ENCODE data around the gene TCN2. TPM values are rescaled to one million over a fixed set of nuclear protein-coding genes. Genes with fewer than 3 reads are reported as not detected.

The TCN2 gene
- total RNA-seq, 1 donor from 2014 or later: 4.1 TPM

DNA sequence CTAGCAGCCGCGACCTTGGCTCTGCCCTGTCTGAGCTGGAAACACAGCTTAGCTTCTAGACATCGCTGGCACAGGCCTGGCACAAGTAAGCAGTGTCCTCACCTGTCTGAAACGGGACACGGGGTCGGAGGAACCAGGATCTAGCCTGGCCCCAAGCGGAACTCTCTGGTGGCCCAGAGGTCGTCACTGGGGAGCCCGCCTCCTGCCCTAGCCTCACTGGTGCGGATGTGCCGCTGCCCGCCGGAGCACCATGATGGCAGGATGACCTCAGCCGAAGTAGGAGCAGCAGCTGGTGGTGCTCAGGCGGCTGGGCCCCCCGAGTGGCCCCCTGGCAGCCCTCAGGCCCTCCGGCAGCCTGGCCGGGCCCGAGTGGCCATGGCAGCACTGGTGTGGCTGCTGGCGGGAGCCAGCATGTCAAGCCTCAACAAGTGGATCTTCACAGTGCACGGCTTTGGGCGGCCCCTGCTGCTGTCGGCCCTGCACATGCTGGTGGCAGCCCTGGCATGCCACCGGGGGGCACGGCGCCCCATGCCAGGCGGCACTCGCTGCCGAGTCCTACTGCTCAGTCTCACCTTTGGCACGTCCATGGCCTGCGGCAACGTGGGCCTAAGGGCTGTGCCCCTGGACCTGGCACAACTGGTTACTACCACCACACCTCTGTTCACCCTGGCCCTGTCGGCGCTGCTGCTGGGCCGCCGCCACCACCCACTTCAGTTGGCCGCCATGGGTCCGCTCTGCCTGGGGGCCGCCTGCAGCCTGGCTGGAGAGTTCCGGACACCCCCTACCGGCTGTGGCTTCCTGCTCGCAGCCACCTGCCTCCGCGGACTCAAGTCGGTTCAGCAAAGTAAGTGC is 29.5 kb downstream of the TCN2 start:
- TF ChIP-seq, protein P1, sequence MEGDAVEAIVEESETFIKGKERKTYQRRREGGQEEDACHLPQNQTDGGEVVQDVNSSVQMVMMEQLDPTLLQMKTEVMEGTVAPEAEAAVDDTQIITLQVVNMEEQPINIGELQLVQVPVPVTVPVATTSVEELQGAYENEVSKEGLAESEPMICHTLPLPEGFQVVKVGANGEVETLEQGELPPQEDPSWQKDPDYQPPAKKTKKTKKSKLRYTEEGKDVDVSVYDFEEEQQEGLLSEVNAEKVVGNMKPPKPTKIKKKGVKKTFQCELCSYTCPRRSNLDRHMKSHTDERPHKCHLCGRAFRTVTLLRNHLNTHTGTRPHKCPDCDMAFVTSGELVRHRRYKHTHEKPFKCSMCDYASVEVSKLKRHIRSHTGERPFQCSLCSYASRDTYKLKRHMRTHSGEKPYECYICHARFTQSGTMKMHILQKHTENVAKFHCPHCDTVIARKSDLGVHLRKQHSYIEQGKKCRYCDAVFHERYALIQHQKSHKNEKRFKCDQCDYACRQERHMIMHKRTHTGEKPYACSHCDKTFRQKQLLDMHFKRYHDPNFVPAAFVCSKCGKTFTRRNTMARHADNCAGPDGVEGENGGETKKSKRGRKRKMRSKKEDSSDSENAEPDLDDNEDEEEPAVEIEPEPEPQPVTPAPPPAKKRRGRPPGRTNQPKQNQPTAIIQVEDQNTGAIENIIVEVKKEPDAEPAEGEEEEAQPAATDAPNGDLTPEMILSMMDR (IDR thresholded peaks at IDR 0.05; ENCODE audit: partially characterized antibody, unreplicated experiment): no peak
- Mint-ChIP-seq H3K9me3 (ENCODE audit: unreplicated experiment) (peaks cover 2% of the 10 kb centered on the region), H3K4me3 (ENCODE audit: unreplicated experiment) (peak overlapping the region; percentile 89), H3K36me3 (ENCODE audit: unreplicated experiment) (no peaks in the 10 kb centered on the region), H3K27me3 (ENCODE audit: unreplicated experiment) (peaks cover 2% of the 10 kb centered on the region), H3K4me1 (ENCODE audit: low read depth, unreplicated experiment) (peaks cover 6% of the 10 kb centered on the region), H3K27ac (ENCODE audit: unreplicated experiment) (peak overlapping the region; percentile 43)
- DNase-seq: no peak

DNA sequence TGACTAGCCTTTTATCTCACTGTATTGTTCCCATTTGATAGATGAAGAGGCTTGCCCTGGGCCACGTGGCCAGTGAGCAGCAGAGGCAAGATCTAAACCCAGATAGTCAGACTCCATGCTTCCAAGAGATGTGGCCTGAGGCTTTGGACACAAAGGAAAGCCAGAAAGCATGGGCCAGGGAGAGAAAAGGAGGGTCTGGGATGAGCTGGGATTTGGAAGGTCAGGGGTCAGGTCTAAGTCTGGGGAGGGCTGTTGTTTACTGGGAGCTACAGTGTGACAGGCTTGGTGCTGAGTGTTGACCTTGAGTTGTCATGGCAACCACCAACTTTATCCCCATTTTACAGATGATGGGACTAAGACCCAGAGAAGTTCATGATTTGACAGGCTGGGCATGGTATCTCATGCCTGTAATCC is 30.7 kb downstream of the TCN2 start:
- Mint-ChIP-seq H3K9me3 (ENCODE audit: unreplicated experiment) (peaks cover 2% of the 10 kb centered on the region), H3K4me1 (ENCODE audit: low read depth, unreplicated experiment) (peaks cover 6% of the 10 kb centered on the region), H3K4me3 (ENCODE audit: unreplicated experiment) (peak overlapping the region; percentile 68), H3K27ac (ENCODE audit: unreplicated experiment) (no peak overlapping the region), H3K27me3 (ENCODE audit: unreplicated experiment) (peaks cover 2% of the 10 kb centered on the region), H3K36me3 (ENCODE audit: unreplicated experiment) (no peaks in the 10 kb centered on the region)
- TF ChIP-seq, protein P1 (IDR thresholded peaks at IDR 0.05; ENCODE audit: partially characterized antibody, unreplicated experiment): no peak
- DNase-seq: no peak

DNA sequence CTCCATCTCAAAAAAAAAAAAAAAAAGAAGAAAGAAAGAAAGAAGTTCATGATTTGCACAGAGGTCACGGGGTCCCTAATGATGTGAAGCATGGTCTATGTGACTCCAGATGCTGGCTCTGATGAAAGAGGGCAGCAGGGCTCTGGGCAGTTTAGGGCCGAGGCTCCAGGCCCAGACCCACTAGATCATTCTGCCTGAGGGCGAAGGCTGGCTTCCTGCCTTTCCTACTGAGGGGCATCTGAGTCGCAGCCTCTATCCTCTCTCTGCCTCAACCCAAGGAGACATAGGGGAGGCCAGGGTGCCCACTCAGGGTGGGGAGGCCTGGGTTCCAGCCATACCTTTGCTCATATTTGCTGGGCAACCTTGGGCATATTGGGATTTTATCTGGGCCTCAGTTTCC is 33.4 kb downstream of the TCN2 start:
- peaks cover 2% of the 10 kb centered on the region for H3K4me1 Mint-ChIP-seq (ENCODE audit: low read depth, unreplicated experiment)
- TF ChIP-seq, protein P1 (IDR thresholded peaks at IDR 0.05; ENCODE audit: partially characterized antibody, unreplicated experiment): no peak
- no peak for DNase-seq
- no peaks in the 10 kb centered on the region for H3K36me3 Mint-ChIP-seq (ENCODE audit: unreplicated experiment)
- no peaks in the 10 kb centered on the region for H3K27me3 Mint-ChIP-seq (ENCODE audit: unreplicated experiment)
- H3K27ac Mint-ChIP-seq (ENCODE audit: unreplicated experiment): no peak overlapping the region
- H3K4me3 Mint-ChIP-seq (ENCODE audit: unreplicated experiment): no peak overlapping the region
- H3K9me3 Mint-ChIP-seq (ENCODE audit: unreplicated experiment): no peaks in the 10 kb centered on the region

DNA sequence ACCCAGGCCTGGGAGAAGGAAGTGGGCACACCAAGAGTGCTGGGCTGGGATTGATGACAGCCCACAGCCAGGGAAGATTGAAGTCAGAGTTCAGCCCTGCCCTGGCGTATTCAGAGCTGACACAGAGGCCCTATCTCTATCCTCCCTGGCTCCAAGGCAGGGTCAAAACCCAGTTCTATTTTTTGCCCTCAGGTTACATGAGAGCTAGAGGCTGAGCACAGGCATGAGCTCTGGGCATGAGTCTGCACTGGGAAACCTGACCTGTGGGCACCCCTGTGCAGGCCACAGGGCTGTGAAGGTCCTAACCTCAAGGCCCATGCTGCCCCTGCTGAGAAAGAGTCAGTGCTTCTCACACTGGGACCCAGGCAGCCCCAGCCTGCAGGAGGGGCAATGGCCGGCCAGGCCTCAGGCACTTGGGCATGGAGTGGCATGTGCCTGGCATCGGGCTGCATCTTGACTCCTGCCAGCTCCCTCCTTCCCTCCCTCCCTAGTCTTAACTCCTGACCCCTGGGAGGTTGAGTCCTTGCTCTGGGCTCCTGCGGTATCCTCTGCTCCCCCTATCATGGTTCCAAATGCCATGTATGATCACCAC is 34.0 kb downstream of the TCN2 start:
- Mint-ChIP-seq H3K9me3 (ENCODE audit: unreplicated experiment) (no peaks in the 10 kb centered on the region), H3K27me3 (ENCODE audit: unreplicated experiment) (no peaks in the 10 kb centered on the region), H3K4me1 (ENCODE audit: low read depth, unreplicated experiment) (peaks cover 2% of the 10 kb centered on the region), H3K4me3 (ENCODE audit: unreplicated experiment) (no peak overlapping the region), H3K36me3 (ENCODE audit: unreplicated experiment) (no peaks in the 10 kb centered on the region), H3K27ac (ENCODE audit: unreplicated experiment) (no peak overlapping the region)
- TF ChIP-seq, protein P1 (IDR thresholded peaks at IDR 0.05; ENCODE audit: partially characterized antibody, unreplicated experiment): no peak
- no peak for DNase-seq
